ENCODE results near the gene AKAP12. TPM values are rescaled to one million over a fixed set of nuclear protein-coding genes. Genes with fewer than 3 reads are reported as not detected.

AKAP12 gene
- total RNA-seq, 1 donor from 2014 or later: 8.0 TPM

DNA sequence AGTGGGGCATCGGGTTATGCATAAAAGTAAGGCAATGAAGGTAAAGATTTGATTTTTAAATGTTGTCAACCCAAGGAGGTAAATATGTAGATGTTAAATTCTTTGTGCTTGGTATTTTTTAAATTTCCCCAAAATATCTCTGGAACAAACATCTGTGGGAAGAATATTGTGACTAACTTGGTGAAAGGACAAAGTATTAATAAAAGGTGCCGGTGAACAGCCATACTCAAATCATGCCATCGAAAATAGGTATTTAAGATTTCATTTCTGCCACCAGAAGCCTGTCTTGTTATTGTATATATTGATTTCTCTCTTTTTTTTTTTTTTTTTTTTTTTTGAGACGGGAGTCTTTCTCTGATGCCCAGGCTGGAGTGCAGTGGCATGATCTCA is 164.1 kb downstream of the AKAP12 start:
- DNase-seq (ENCODE audit: low read depth): no peak

Other genes starting within 250 kb of the AKAP12 start
- gene ZBTB2, start 151.6 kb downstream of the AKAP12 start, total RNA-seq: 8.3 and 10.0 TPM in 2 replicates
- gene RMND1, start 212.2 kb downstream of the AKAP12 start, total RNA-seq: 18.1 and 25.3 TPM in 2 replicates